ENCODE results near the gene POLD2. TPM values are rescaled to one million over a fixed set of nuclear protein-coding genes. Genes with fewer than 3 reads are reported as not detected.

Gene POLD2
- total and polyA plus RNA-seq, 2 donors from 2014 or later, result 60.0 to 119 TPM

GRCh38 chr7:44154703-44155102 lies 31.4 kb upstream of the POLD2 start:
- no peaks in the 10 kb centered on the region for H3K4me1 ChIP-seq (ENCODE audit: control insufficient read depth in 2 of 3, insufficient read depth in 2 of 3, low read depth in 1 of 3, low read length in 3 of 3)
- H3K36me3 ChIP-seq (ENCODE audit: control insufficient read depth in 2 of 3, insufficient read depth in 3 of 3, low read length in 3 of 3), result no peaks in the 10 kb centered on the region
- H3K9ac ChIP-seq (ENCODE audit: low read length in 3 of 3), result no peak overlapping the region
- H3K27ac ChIP-seq (ENCODE audit: low read depth in 2 of 2, low read length in 2 of 2), result no peak overlapping the region
- H3K9me3 ChIP-seq (ENCODE audit: control insufficient read depth in 2 of 3, insufficient read depth in 1 of 3, low read length in 3 of 3), result no peaks in the 10 kb centered on the region
- no peak for FAIRE-seq
- no peak overlapping the region for H3K4me3 ChIP-seq (ENCODE audit: low read length in 3 of 3)
- H3K27me3 ChIP-seq (ENCODE audit: control insufficient read depth, insufficient read depth, low read length), result no peaks in the 10 kb centered on the region
- intact Hi-C loops (cut with DNase I), result no loop called here
- TF ChIP-seq CTCF (IDR thresholded peaks at IDR 0.05; ENCODE audit: borderline replicate concordance, extremely low read depth, insufficient read depth), result no peak
- DNase-seq, result no peak

- Histone ChIP-seq H3K9ac (ENCODE audit: low read length in 3 of 3) (no peak overlapping the region), H3K4me1 (ENCODE audit: control insufficient read depth in 2 of 3, insufficient read depth in 2 of 3, low read depth in 1 of 3, low read length in 3 of 3) (no peaks in the 10 kb centered on the region), H3K4me3 (ENCODE audit: low read length in 3 of 3) (no peak overlapping the region), H3K27me3 (ENCODE audit: control insufficient read depth, insufficient read depth, low read length) (no peaks in the 10 kb centered on the region), H3K9me3 (ENCODE audit: control insufficient read depth in 2 of 3, insufficient read depth in 1 of 3, low read length in 3 of 3) (no peaks in the 10 kb centered on the region), H3K36me3 (ENCODE audit: control insufficient read depth in 2 of 3, insufficient read depth in 3 of 3, low read length in 3 of 3) (no peaks in the 10 kb centered on the region), H3K27ac (ENCODE audit: low read depth in 2 of 2, low read length in 2 of 2) (no peak overlapping the region)
- DNase-seq, result peak in 1 of 5 donors; percentile 24
- no peak for TF ChIP-seq CTCF (IDR thresholded peaks at IDR 0.05; ENCODE audit: borderline replicate concordance, extremely low read depth, insufficient read depth)
- no peak for FAIRE-seq
- intact Hi-C loops (cut with DNase I), result no loop called here
Observed at GRCh38 chr7:44153948-44154335, 30.6 kb upstream of the POLD2 start.

- H3K27ac ChIP-seq (ENCODE audit: low read depth in 2 of 2, low read length in 2 of 2), result no peak overlapping the region
- FAIRE-seq (no peak), DNase-seq (peak in 1 of 5 donors; percentile 43)
- intact Hi-C loops (cut with DNase I), result no loop called here
- H3K9ac ChIP-seq (ENCODE audit: low read length in 3 of 3), result no peak overlapping the region
- no peaks in the 10 kb centered on the region for H3K27me3 ChIP-seq (ENCODE audit: control insufficient read depth, insufficient read depth, low read length)
- H3K9me3 ChIP-seq (ENCODE audit: control insufficient read depth in 2 of 3, insufficient read depth in 1 of 3, low read length in 3 of 3), result no peaks in the 10 kb centered on the region
- H3K4me1 ChIP-seq (ENCODE audit: control insufficient read depth in 2 of 3, insufficient read depth in 2 of 3, low read depth in 1 of 3, low read length in 3 of 3), result no peaks in the 10 kb centered on the region
- no peak overlapping the region for H3K4me3 ChIP-seq (ENCODE audit: low read length in 3 of 3)
- TF ChIP-seq CTCF (IDR thresholded peaks at IDR 0.05; ENCODE audit: borderline replicate concordance, extremely low read depth, insufficient read depth), result no peak
- H3K36me3 ChIP-seq (ENCODE audit: control insufficient read depth in 2 of 3, insufficient read depth in 3 of 3, low read length in 3 of 3), result no peaks in the 10 kb centered on the region
Observed at GRCh38 chr7:44152971-44153947, 29.9 kb upstream of the POLD2 start.
